Osteoblast (primary cell): Measurements from ENCODE around the gene CKM. TPM values are rescaled to one million over a fixed set of nuclear protein-coding genes. Genes with fewer than 3 reads are reported as not detected.

Experiments
- DNase-seq: peaks from one replicate; pipeline ENCODE4 v3.0.0; 2011; ENCODE audit warnings: low spot score, mixed read lengths; ENCODE audit not compliant: insufficient read length; ENCODE audit errors: missing footprints
- H2AFZ ChIP-seq: 2 replicates; pipeline ENCODE4 v1.6.0; 2011; ENCODE audit warnings: mild to moderate bottlenecking, low read length
- H3K27ac ChIP-seq: 2 replicates; pipeline ENCODE4 v1.5.1; 2011; ENCODE audit warnings: mild to moderate bottlenecking, low read depth, low read length, moderate library complexity
- H3K27me3 ChIP-seq: 2 replicates; pipeline ENCODE4 v1.6.0; 2012; ENCODE audit warnings: mild to moderate bottlenecking, control low read depth, inconsistent platforms, low read length, moderate library complexity; ENCODE audit not compliant: insufficient read depth
- H3K36me3 ChIP-seq: 2 replicates; pipeline ENCODE4 v1.5.1; 2011; ENCODE audit warnings: mild to moderate bottlenecking, low read length, control low read depth, moderate library complexity; ENCODE audit not compliant: insufficient read depth
- H3K4me1 ChIP-seq: 2 replicates; pipeline ENCODE4 v1.5.1; 2011; ENCODE audit warnings: mild to moderate bottlenecking, low read length, control low read depth, moderate library complexity; ENCODE audit not compliant: insufficient read depth
- H3K4me2 ChIP-seq: 2 replicates; pipeline ENCODE4 v1.6.0; 2011; ENCODE audit warnings: mild to moderate bottlenecking, low read length; ENCODE audit not compliant: insufficient read depth
- H3K4me3 ChIP-seq: fragments of 200-600 bp; sonication (generic); 3 replicates; pipeline ENCODE4 v1.5.1; 2012; ENCODE audit warnings: mild to moderate bottlenecking, low read length, inconsistent platforms; ENCODE audit not compliant: insufficient read depth
- H3K79me2 ChIP-seq: 2 replicates; pipeline ENCODE4 v1.6.0; 2012; ENCODE audit warnings: mild to moderate bottlenecking, low read length, control low read depth, inconsistent platforms; ENCODE audit not compliant: insufficient read depth
- H3K9me3 ChIP-seq: 2 replicates; pipeline ENCODE4 v1.5.1; 2011; ENCODE audit warnings: low read depth, low read length, control low read depth
- H4K20me1 ChIP-seq: 2 replicates; pipeline ENCODE4 v1.6.0; 2012; ENCODE audit warnings: mild to moderate bottlenecking, low read length, control low read depth; ENCODE audit not compliant: insufficient read depth
- CTCF ChIP-seq: IDR thresholded peaks from 2 replicates; pipeline ENCODE4 v1.5.1; 2011; ENCODE audit warnings: mild to moderate bottlenecking, low read depth, low read length, moderate library complexity; ENCODE audit errors: extremely low read depth
- total RNA-seq: library from RNA; depleted of rRNA; stranded (reverse); fragments of >200 nt; gene quantifications from 2 replicates; pipeline ENCODE4 v1.2.3, GENCODE V29; 2012

The CKM gene
- total RNA-seq, 1 donor: 0.36 TPM

- no peak overlapping the region for H3K4me3 ChIP-seq
- H3K27me3 ChIP-seq: no peaks in the 10 kb centered on the region
- H3K36me3 ChIP-seq: peaks cover 33% of the 10 kb centered on the region
- TF ChIP-seq CTCF: no peak
- H3K27ac ChIP-seq: no peak overlapping the region
- peak; percentile 59 for DNase-seq
- no peaks in the 10 kb centered on the region for H3K9me3 ChIP-seq
- H3K4me1 ChIP-seq: no peaks in the 10 kb centered on the region
- peaks cover 9% of the 10 kb centered on the region for H4K20me1 ChIP-seq
- no peak overlapping the region for H3K4me2 ChIP-seq
- H3K79me2 ChIP-seq: no peaks in the 10 kb centered on the region
- H2AFZ ChIP-seq: no peak overlapping the region
Observed at GRCh38 chr19:45349126-45349415, 26.4 kb upstream of the CKM start.

- Histone ChIP-seq H3K9me3 (no peaks in the 10 kb centered on the region), H3K4me1 (no peaks in the 10 kb centered on the region), H3K4me2 (no peak overlapping the region), H3K27me3 (no peaks in the 10 kb centered on the region), H3K79me2 (no peaks in the 10 kb centered on the region), H3K4me3 (no peak overlapping the region), H3K27ac (no peak overlapping the region), H3K36me3 (peaks cover 28% of the 10 kb centered on the region), H4K20me1 (peaks cover 9% of the 10 kb centered on the region), H2AFZ (no peak overlapping the region)
- DNase-seq: peak; percentile 79
- no peak for TF ChIP-seq CTCF
Observed at GRCh38 chr19:45348367-45349125, 25.9 kb upstream of the CKM start.

- Histone ChIP-seq H3K27ac (no peak overlapping the region), H3K27me3 (no peaks in the 10 kb centered on the region), H3K4me1 (no peaks in the 10 kb centered on the region), H3K36me3 (peaks cover 21% of the 10 kb centered on the region), H4K20me1 (peaks cover 9% of the 10 kb centered on the region), H3K9me3 (no peaks in the 10 kb centered on the region), H2AFZ (no peak overlapping the region), H3K79me2 (no peaks in the 10 kb centered on the region), H3K4me3 (no peak overlapping the region), H3K4me2 (no peak overlapping the region)
- TF ChIP-seq CTCF: no peak
- peak; percentile 85 for DNase-seq
Observed at GRCh38 chr19:45347570-45348366, 25.1 kb upstream of the CKM start.

GRCh38 chr19:45346449-45346848 lies 23.8 kb upstream of the CKM start:
- Histone ChIP-seq H3K79me2 (no peaks in the 10 kb centered on the region), H4K20me1 (peaks cover 8% of the 10 kb centered on the region), H3K4me1 (no peaks in the 10 kb centered on the region), H3K4me2 (no peak overlapping the region), H3K27me3 (peaks cover 5% of the 10 kb centered on the region), H3K9me3 (no peaks in the 10 kb centered on the region), H3K4me3 (no peak overlapping the region), H3K27ac (no peak overlapping the region), H2AFZ (no peak overlapping the region), H3K36me3 (peaks cover 8% of the 10 kb centered on the region)
- DNase-seq: peak; percentile 94
- no peak for TF ChIP-seq CTCF
